ENCODE data around the gene DMD. TPM values are rescaled to one million over a fixed set of nuclear protein-coding genes. Genes with fewer than 3 reads are reported as not detected.

Gene DMD
- total and polyA plus RNA-seq, 12 donors, result 28.5 to 228 (median 168) TPM

- no peaks in the 10 kb centered on the region for H3K27me3 ChIP-seq
- no peak overlapping the region for H3K4me3 ChIP-seq
- intact Hi-C loops (cut with DNase I), result no loop called here
- DNase-seq (no peak), ATAC-seq (no peak)
- H3K27ac ChIP-seq, result no peak overlapping the region
- WGBS, 2 donors, result 96 to 100% methylated on average over 4 of the region's 4 CpGs
- H3K9me3 ChIP-seq, result no peaks in the 10 kb centered on the region
- TF ChIP-seq CTCF (IDR thresholded peaks at IDR 0.05), result no peak
- H3K36me3 ChIP-seq, result no peaks in the 10 kb centered on the region
- H3K4me1 ChIP-seq, result no peaks in the 10 kb centered on the region
Observed at GRCh38 chrX:31743004-31743403, 1468.3 kb downstream of the DMD start.

- ATAC-seq (no peak), DNase-seq (no peak)
- H3K36me3 ChIP-seq, result no peaks in the 10 kb centered on the region
- no peak overlapping the region for H3K4me3 ChIP-seq
- intact Hi-C loops (cut with DNase I), result no loop called here
- H3K4me1 ChIP-seq, result no peaks in the 10 kb centered on the region
- H3K27me3 ChIP-seq, result no peaks in the 10 kb centered on the region
- WGBS, 2 donors, result 80 to 91% methylated on average over 2 of the region's 2 CpGs
- TF ChIP-seq CTCF (IDR thresholded peaks at IDR 0.05), result no peak
- H3K9me3 ChIP-seq, result no peaks in the 10 kb centered on the region
- no peak overlapping the region for H3K27ac ChIP-seq
Observed at GRCh38 chrX:31717474-31717873, 1493.9 kb downstream of the DMD start.

- Histone ChIP-seq H3K36me3 (no peaks in the 10 kb centered on the region), H3K4me3 (no peak overlapping the region), H3K27me3 (no peaks in the 10 kb centered on the region), H3K9me3 (no peaks in the 10 kb centered on the region), H3K4me1 (no peaks in the 10 kb centered on the region), H3K27ac (no peak overlapping the region)
- WGBS, 2 donors, result 89% methylated on average over 5 of the region's 5 CpGs
- no peak for TF ChIP-seq CTCF (IDR thresholded peaks at IDR 0.05)
- DNase-seq (no peak), ATAC-seq (no peak)
- intact Hi-C loops (cut with DNase I), result no loop called here
Observed at GRCh38 chrX:31715675-31716074, 1495.7 kb downstream of the DMD start.

- Histone ChIP-seq H3K9me3 (no peaks in the 10 kb centered on the region), H3K4me1 (no peaks in the 10 kb centered on the region), H3K27ac (no peak overlapping the region), H3K36me3 (no peaks in the 10 kb centered on the region), H3K4me3 (no peak overlapping the region), H3K27me3 (no peaks in the 10 kb centered on the region)
- ATAC-seq (no peak), DNase-seq (no peak)
- TF ChIP-seq CTCF (IDR thresholded peaks at IDR 0.05), result no peak
- intact Hi-C loops (cut with DNase I), result no loop called here
- WGBS, 2 donors, result 88 to 98% methylated on average over 3 of the region's 3 CpGs
Observed at GRCh38 chrX:31714797-31715196, 1496.6 kb downstream of the DMD start.

GRCh38 chrX:31713120-31713519 is 1498.2 kb downstream of the DMD start:
- Histone ChIP-seq H3K4me1 (peaks cover 0 to 4% (median 0%) of the 10 kb centered on the region in 9 donors), H3K4me3 (no peak overlapping the region), H3K27ac (no peak overlapping the region), H3K36me3 (no peaks in the 10 kb centered on the region), H3K9me3 (no peaks in the 10 kb centered on the region), H3K27me3 (no peaks in the 10 kb centered on the region)
- DNase-seq, result no peak
- no peak for ATAC-seq
- intact Hi-C loops (cut with DNase I), result no loop called here
- 75 to 92% methylated on average over 1 of the region's 1 CpG for WGBS, 2 donors
- TF ChIP-seq CTCF (IDR thresholded peaks at IDR 0.05), result no peak
